Measurements from ENCODE around the gene OR51T1.

The OR51T1 gene

DNA sequence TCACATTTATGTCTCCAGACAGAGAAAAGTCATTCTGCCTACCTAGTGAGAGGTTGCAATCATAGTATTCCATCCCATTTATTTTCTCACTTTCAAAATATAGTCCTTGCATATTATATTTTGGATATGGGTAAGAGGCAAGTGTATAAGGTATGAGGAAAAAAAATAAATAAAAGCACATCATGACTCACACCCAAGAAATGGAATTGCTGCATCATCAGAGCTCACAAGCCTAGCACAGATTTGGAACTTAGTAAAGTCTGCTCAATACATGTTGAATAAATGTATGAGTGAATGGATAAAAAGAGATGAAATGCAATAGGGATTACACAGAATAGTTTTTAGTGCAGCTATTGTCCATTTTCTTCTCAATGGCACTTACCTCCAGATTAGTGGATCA, 44.9 kb downstream of the OR51T1 start:
- DNase-seq (ENCODE audit: low read depth, low spot score) = no peak

All from smooth muscle cell of the brain vasculature (primary cell).